ENCODE measurements around the gene SECISBP2.
"Not testable (repeated sequence)": the region's sequence is repeated elsewhere in the genome, so short reads cannot be mapped to it uniquely, and the experiment has no call there.

SECISBP2 gene

GRCh38 chr9:89365532-89365912 is 47.2 kb downstream of the SECISBP2 start:
- no peak for FAIRE-seq

- FAIRE-seq = no peak
Measured at GRCh38 chr9:89366711-89367110, 48.4 kb downstream of the SECISBP2 start.

- no peak for FAIRE-seq
Measured at GRCh38 chr9:89367281-89367680, 49.0 kb downstream of the SECISBP2 start.

GRCh38 chr9:89367726-89368437 is 49.6 kb downstream of the SECISBP2 start:
- FAIRE-seq = no peak

GRCh38 chr9:89368550-89368949 is 50.2 kb downstream of the SECISBP2 start:
- FAIRE-seq = no peak

GRCh38 chr9:89368978-89369377 is 50.7 kb downstream of the SECISBP2 start:
- no peak for FAIRE-seq

- no peak for FAIRE-seq
Measured at GRCh38 chr9:89370593-89370992, 52.3 kb downstream of the SECISBP2 start.

GRCh38 chr9:89371791-89372190 is 53.5 kb downstream of the SECISBP2 start:
- FAIRE-seq = not testable (repeated sequence)

GRCh38 chr9:89372230-89372816 is 54.0 kb downstream of the SECISBP2 start:
- FAIRE-seq = no peak

GRCh38 chr9:89372979-89373378 is 54.7 kb downstream of the SECISBP2 start:
- no peak for FAIRE-seq

GRCh38 chr9:89374176-89374575 is 55.9 kb downstream of the SECISBP2 start:
- no peak for FAIRE-seq

GRCh38 chr9:89375191-89375760 is 57.0 kb downstream of the SECISBP2 start:
- FAIRE-seq = no peak

- no peak for FAIRE-seq
Measured at GRCh38 chr9:89376286-89376685, 58.0 kb downstream of the SECISBP2 start.

GRCh38 chr9:89376741-89377351 is 58.5 kb downstream of the SECISBP2 start:
- FAIRE-seq = no peak

- FAIRE-seq = no peak
Measured at GRCh38 chr9:89377411-89377810, 59.1 kb downstream of the SECISBP2 start.

- FAIRE-seq = no peak
Measured at GRCh38 chr9:89378541-89378940, 60.2 kb downstream of the SECISBP2 start.

- no peak for FAIRE-seq
Measured at GRCh38 chr9:89379031-89379430, 60.7 kb downstream of the SECISBP2 start.

GRCh38 chr9:89379508-89380115 is 61.3 kb downstream of the SECISBP2 start:
- FAIRE-seq = no peak

GRCh38 chr9:89380437-89381307 is 62.4 kb downstream of the SECISBP2 start:
- FAIRE-seq = no peak

GRCh38 chr9:89381308-89381609 is 63.0 kb downstream of the SECISBP2 start:
- no peak for FAIRE-seq

- no peak for FAIRE-seq
Measured at GRCh38 chr9:89382026-89382986, 64.0 kb downstream of the SECISBP2 start.

All from G401.6 (cell line).